Neuronal stem cell (in vitro differentiated cells): ENCODE data around the gene ENPP6.

ENCODE experiments used
- DNase-seq: peaks from one replicate; pipeline ENCODE4 v3.0.0-alpha.2; 2013; ENCODE audit warnings: low spot score
- H2AFZ ChIP-seq: one replicate; pipeline ENCODE4 v1.6.1; 2013; ENCODE audit warnings: mild to moderate bottlenecking, low read length, inconsistent platforms
- H2AK5ac ChIP-seq: 2 replicates; pipeline ENCODE4 v1.6.1; 2013; ENCODE audit warnings: low read depth, mild to moderate bottlenecking, inconsistent platforms, low read length, moderate library complexity, mixed read lengths
- H2BK120ac ChIP-seq: 2 replicates; pipeline ENCODE4 v1.6.1; 2013; ENCODE audit warnings: low read depth, mild to moderate bottlenecking, inconsistent platforms, low read length, moderate library complexity, mixed read lengths
- H2BK12ac ChIP-seq: one replicate; pipeline ENCODE4 v1.6.1; 2013; ENCODE audit warnings: low read length, inconsistent platforms
- H2BK15ac ChIP-seq: 2 replicates; pipeline ENCODE4 v1.6.1; 2013; ENCODE audit warnings: mild to moderate bottlenecking, low read length, inconsistent platforms, mixed read lengths
- H2BK5ac ChIP-seq: one replicate; pipeline ENCODE4 v1.6.1; 2013; ENCODE audit warnings: inconsistent platforms, mild to moderate bottlenecking, low read length, moderate library complexity
- H3K14ac ChIP-seq: one replicate; pipeline ENCODE4 v1.6.1; 2013; ENCODE audit warnings: low read length, inconsistent platforms
- H3K18ac ChIP-seq: 2 replicates; pipeline ENCODE4 v1.6.1; 2013; ENCODE audit warnings: low read length, inconsistent platforms
- H3K23ac ChIP-seq: 2 replicates; pipeline ENCODE4 v1.6.1; 2013; ENCODE audit warnings: low read depth, mild to moderate bottlenecking, mixed read lengths, low read length, inconsistent platforms; ENCODE audit not compliant: poor library complexity
- H3K27ac ChIP-seq: replicated peaks from 3 replicates; pipeline ENCODE4 v1.5.1; 2013; ENCODE audit warnings: low read length, inconsistent platforms
- H3K27me3 ChIP-seq, 3 experiments: 2 replicates each; pipeline ENCODE4 v1.6.1; 2013; ENCODE audit warnings: low read length in 3 of 3, mild to moderate bottlenecking in 2 of 3, inconsistent platforms in 1 of 3, low read depth in 1 of 3, mixed read lengths in 1 of 3, moderate library complexity in 1 of 3; ENCODE audit not compliant: control insufficient read depth in 3 of 3, insufficient read depth in 3 of 3
- H3K36me3 ChIP-seq, 2 donors: replicated peaks in 1 of 2; 2 replicates each; pipeline ENCODE4 v1.6.1; 2013; ENCODE audit warnings: low read length in 2 of 2; ENCODE audit not compliant: control insufficient read depth in 2 of 2, insufficient read depth in 2 of 2
- H3K4ac ChIP-seq: 2 replicates; pipeline ENCODE4 v1.6.1; 2013; ENCODE audit warnings: inconsistent platforms, mild to moderate bottlenecking, low read length, moderate library complexity
- H3K4me1 ChIP-seq, 2 donors: 1 replicate in 1 of 2; 2 replicates in 1 of 2; pipeline ENCODE4 v1.6.1; 2013; ENCODE audit warnings: low read length in 2 of 2, low read depth in 1 of 2; ENCODE audit not compliant: control insufficient read depth in 2 of 2, insufficient read depth in 1 of 2
- H3K4me2 ChIP-seq: one replicate; pipeline ENCODE4 v1.6.1; 2013; ENCODE audit warnings: mild to moderate bottlenecking, low read length, inconsistent platforms; ENCODE audit not compliant: insufficient read depth, poor library complexity, severe bottlenecking
- H3K4me3 ChIP-seq, 2 donors: 2 replicates each; pipeline ENCODE4 v1.5.1; 2013; ENCODE audit warnings: low read length in 2 of 2, mild to moderate bottlenecking in 2 of 2, inconsistent platforms in 1 of 2, moderate library complexity in 1 of 2
- H3K79me1 ChIP-seq: one replicate; pipeline ENCODE4 v1.6.1; 2013; ENCODE audit warnings: low read depth, mild to moderate bottlenecking, inconsistent platforms, low read length, moderate library complexity
- H3K9ac ChIP-seq: one replicate; pipeline ENCODE4 v1.6.1; 2013; ENCODE audit warnings: mild to moderate bottlenecking, low read depth, low read length, inconsistent platforms; ENCODE audit not compliant: poor library complexity
- H3K9me3 ChIP-seq, 2 donors: replicated peaks in 1 of 2; 2 replicates each; pipeline versions ENCODE3 to v1.6.1; 2013; ENCODE audit warnings: low read length in 2 of 2, mild to moderate bottlenecking in 2 of 2, inconsistent platforms in 1 of 2, low read depth in 1 of 2, mixed read lengths in 1 of 2, moderate library complexity in 1 of 2; ENCODE audit not compliant: control insufficient read depth in 2 of 2, insufficient read depth in 1 of 2
- H4K8ac ChIP-seq: one replicate; pipeline ENCODE4 v1.6.1; 2013; ENCODE audit warnings: low read depth, mild to moderate bottlenecking, inconsistent platforms, low read length, moderate library complexity
- H4K91ac ChIP-seq: one replicate; pipeline ENCODE4 v1.6.1; 2013; ENCODE audit warnings: low read length, low read depth, mild to moderate bottlenecking, inconsistent platforms; ENCODE audit not compliant: poor library complexity
- WGBS, 2 donors: extraction: QIAGEN DNeasy Blood & Tissue Kit; methylation state at CpG; one replicate each; pipeline ENCODE4 v1.1.7; 2013; ENCODE audit warnings: missing lambda C conversion rate in 2 of 2, mixed read lengths in 1 of 2; ENCODE audit not compliant: insufficient read length in 2 of 2, insufficient replicate concordance in 1 of 2; ENCODE audit errors: extremely low coverage in 2 of 2; 5-methylcytosine and 5-hydroxymethylcytosine counted together

Gene ENPP6

GRCh38 chr4:184154199-184154598 is 63.5 kb downstream of the ENPP6 start:
- H3K23ac ChIP-seq: no peak overlapping the region
- WGBS, 2 donors: no CpG with 5 or more reads among the region's 7 CpGs
- H2BK5ac ChIP-seq: no peak overlapping the region
- no peak overlapping the region for H3K9ac ChIP-seq
- no peak overlapping the region for H2BK12ac ChIP-seq
- H4K8ac ChIP-seq: no peak overlapping the region
- no peaks in the 10 kb centered on the region for H3K27me3 ChIP-seq
- no peaks in the 10 kb centered on the region for H3K4me1 ChIP-seq
- no peak overlapping the region for H3K18ac ChIP-seq
- no peaks in the 10 kb centered on the region for H3K9me3 ChIP-seq
- no peak overlapping the region for H3K14ac ChIP-seq
- H3K4ac ChIP-seq: no peak overlapping the region
- no peaks in the 10 kb centered on the region for H3K36me3 ChIP-seq
- H3K4me3 ChIP-seq: no peak overlapping the region
- no peak overlapping the region for H2AK5ac ChIP-seq
- no peak overlapping the region for H2AFZ ChIP-seq
- no peak overlapping the region for H2BK15ac ChIP-seq
- H2BK120ac ChIP-seq: no peak overlapping the region
- H3K4me2 ChIP-seq: no peak overlapping the region
- H3K79me1 ChIP-seq: no peaks in the 10 kb centered on the region
- no peak overlapping the region for H3K27ac ChIP-seq
- DNase-seq: no peak
- no peak overlapping the region for H4K91ac ChIP-seq

DNA sequence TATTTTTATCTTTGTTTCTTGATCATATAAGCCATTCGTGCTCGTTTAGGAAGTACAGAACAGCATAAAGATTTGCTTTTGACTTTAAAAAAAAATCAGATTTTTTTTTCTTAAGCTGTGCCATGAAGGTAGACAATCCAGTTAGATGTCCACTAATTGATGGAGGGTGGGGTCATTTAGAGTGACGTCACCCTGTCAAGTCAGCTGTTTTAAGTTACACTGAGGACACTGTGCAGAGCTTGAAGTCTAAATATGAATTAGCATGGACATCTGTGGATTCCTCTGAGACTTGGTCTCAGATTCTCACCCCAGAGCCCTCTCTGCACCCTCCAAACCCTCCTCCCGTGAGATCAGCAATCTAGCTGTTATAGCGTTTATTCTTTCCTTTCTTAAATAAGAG is 63.9 kb downstream of the ENPP6 start:
- H3K27me3 ChIP-seq: no peaks in the 10 kb centered on the region
- H2BK12ac ChIP-seq: no peak overlapping the region
- no peak overlapping the region for H2BK5ac ChIP-seq
- H4K91ac ChIP-seq: no peak overlapping the region
- H3K9me3 ChIP-seq: no peaks in the 10 kb centered on the region
- no peak overlapping the region for H3K9ac ChIP-seq
- no CpG with 5 or more reads among the region's 5 CpGs for WGBS, 2 donors
- no peaks in the 10 kb centered on the region for H3K79me1 ChIP-seq
- H2BK120ac ChIP-seq: no peak overlapping the region
- no peak overlapping the region for H3K4me3 ChIP-seq
- no peak overlapping the region for H4K8ac ChIP-seq
- H3K23ac ChIP-seq: no peak overlapping the region
- no peak overlapping the region for H2AFZ ChIP-seq
- H3K4me2 ChIP-seq: no peak overlapping the region
- no peak overlapping the region for H3K27ac ChIP-seq
- no peak overlapping the region for H2BK15ac ChIP-seq
- H3K36me3 ChIP-seq: no peaks in the 10 kb centered on the region
- no peak overlapping the region for H3K4ac ChIP-seq
- no peak overlapping the region for H3K14ac ChIP-seq
- no peak for DNase-seq
- no peak overlapping the region for H2AK5ac ChIP-seq
- H3K4me1 ChIP-seq: no peaks in the 10 kb centered on the region
- no peak overlapping the region for H3K18ac ChIP-seq

DNA sequence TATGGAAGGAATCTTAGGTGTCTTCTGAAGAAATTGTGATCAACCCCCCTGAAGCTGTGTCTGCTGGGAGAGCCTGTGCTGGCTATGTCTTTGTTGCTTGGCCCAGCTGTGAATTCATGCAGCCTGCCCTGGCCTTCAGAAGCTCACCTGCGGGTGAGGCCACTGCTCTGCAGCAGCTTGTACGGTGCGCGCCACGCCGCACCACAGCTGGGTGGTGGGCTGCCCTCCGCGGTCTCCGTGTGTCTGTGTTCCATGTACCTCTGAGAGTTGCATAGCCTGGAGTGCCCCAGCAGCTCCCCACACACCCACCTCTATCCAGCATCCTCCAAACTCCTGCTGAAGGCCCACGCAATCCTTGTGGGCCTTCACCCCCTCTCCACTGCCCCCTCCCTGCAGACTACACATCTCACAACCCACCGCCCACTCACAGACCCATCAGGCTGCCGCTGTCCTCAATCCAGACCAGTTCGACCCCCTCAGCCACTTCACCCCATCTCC is 65.6 kb downstream of the ENPP6 start:
- Histone ChIP-seq H2AK5ac (peak overlapping the region; percentile 13), H3K9ac (no peak overlapping the region), H3K23ac (no peak overlapping the region), H2BK12ac (no peak overlapping the region), H3K4ac (no peak overlapping the region), H3K79me1 (no peaks in the 10 kb centered on the region), H3K4me2 (no peak overlapping the region), H2BK5ac (no peak overlapping the region), H3K36me3 (no peaks in the 10 kb centered on the region), H4K8ac (no peak overlapping the region), H2BK120ac (no peak overlapping the region), H3K18ac (no peak overlapping the region), H3K4me1 (peaks cover 2% of the 10 kb centered on the region in 2 donors), H3K27me3 (no peaks in the 10 kb centered on the region), H4K91ac (no peak overlapping the region), H2BK15ac (no peak overlapping the region), H2AFZ (no peak overlapping the region), H3K14ac (peak overlapping the region; percentile 6), H3K9me3 (no peaks in the 10 kb centered on the region), H3K4me3 (no peak overlapping the region), H3K27ac (no peak overlapping the region)
- no peak for DNase-seq
- WGBS, 2 donors: no CpG with 5 or more reads among the region's 13 CpGs

DNA sequence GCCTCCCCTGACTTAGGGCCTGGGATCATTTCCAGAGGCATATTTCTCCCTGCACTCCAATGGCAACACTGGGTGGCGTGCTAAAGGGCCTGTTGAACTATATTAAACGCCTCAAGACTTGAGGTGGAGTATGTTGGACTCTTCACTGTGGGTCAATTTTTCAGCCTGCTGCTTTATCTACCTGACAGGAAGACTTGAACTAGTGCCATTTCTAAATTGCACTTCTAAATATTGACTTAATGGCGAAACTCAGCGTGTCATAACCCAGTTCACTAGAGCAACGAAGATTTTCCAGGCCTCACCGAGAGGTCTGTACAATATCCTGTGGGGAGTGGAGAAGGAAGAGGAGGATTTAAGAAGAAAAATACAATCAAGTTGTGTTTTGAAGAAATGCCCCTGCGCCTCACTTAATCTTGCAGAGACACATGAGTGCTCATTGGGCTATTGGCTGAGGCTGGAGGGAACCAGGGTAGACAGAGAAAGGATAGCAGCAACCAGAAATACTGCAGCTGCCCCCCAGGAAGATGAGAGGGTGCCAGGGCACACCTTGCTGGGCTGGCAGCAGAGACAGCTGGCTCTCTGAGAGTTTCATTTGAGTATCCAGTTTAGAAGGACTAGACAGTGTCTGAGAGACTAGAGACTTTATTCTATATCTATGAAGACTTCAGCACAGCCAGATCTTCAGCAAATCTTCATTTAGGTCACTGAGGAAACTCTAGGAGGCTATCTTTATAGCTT is 67.4 kb downstream of the ENPP6 start:
- no peak overlapping the region for H2BK5ac ChIP-seq

More for the DNA sequence above, 67.4 kb downstream of the ENPP6 start:
- Histone ChIP-seq H3K27me3 (no peaks in the 10 kb centered on the region), H3K9me3 (no peaks in the 10 kb centered on the region), H2BK120ac (no peak overlapping the region), H3K79me1 (no peaks in the 10 kb centered on the region), H3K4me3 (no peak overlapping the region), H3K4me2 (no peak overlapping the region), H2AK5ac (no peak overlapping the region), H3K4ac (no peak overlapping the region), H2BK12ac (no peak overlapping the region), H3K14ac (no peak overlapping the region), H3K27ac (no peak overlapping the region), H3K9ac (no peak overlapping the region), H3K23ac (no peak overlapping the region), H3K36me3 (no peaks in the 10 kb centered on the region), H4K8ac (no peak overlapping the region), H3K18ac (no peak overlapping the region), H3K4me1 (peaks cover 2% of the 10 kb centered on the region in 2 donors), H2BK15ac (no peak overlapping the region), H4K91ac (no peak overlapping the region), H2AFZ (no peak overlapping the region)
- DNase-seq: no peak
- no CpG with 5 or more reads among the region's 7 CpGs for WGBS, 2 donors
